ENCODE results near the gene AKAP11.

DNA sequence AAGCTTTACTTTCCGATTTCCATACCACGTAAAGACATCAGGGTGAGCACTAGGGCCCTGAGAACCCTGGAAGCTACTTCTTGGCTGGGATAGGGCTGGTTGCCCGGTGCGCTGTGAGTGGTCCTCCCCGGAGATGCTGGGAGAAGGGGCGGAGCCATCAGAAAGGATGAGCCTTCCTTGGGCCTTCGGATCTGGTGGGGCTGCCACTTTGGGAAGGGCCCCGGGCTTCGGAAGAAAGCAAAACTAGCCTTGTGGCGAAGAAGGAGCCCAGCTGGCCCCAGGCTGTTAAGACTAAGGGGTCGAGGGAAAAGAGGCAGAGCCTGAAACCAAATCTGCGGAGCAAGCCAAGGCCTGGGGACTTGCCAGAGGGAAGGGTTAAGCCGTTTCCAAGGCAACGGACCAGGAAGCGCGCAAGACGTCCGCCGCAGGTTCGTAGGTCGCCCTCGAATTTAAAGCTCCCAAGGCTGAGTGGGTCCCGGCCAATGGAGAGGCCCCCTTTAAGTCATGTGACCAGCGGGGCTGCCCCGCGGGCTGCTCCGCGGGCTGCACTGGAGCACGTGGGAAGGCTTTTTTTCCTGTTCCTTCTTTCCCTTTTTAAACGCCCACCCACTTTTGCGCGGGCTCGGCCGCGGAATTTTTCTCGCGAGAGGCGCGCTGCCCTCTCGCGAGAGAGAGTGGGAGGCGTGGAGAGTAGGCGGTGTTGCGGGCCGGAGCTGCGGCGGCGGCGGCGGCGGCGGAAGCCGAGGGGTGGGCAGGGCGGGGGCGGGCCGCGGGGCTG lies 426 bp upstream of the AKAP11 start:
- TF ChIP-seq CTCF (IDR thresholded peaks at IDR 0.05; ENCODE audit: poor library complexity, severe bottlenecking) (peak; percentile 9), EZH2 (IDR thresholded peaks at IDR 0.05; ENCODE audit: borderline replicate concordance, insufficient read depth, low read length, poor library complexity, severe bottlenecking) (no peak), TAF1 (IDR thresholded peaks at IDR 0.05; ENCODE audit: low read depth) (no peak), RAD21 (conservative IDR thresholded peaks at IDR 0.05) (peak; percentile 39), POLR2AphosphoS5 (IDR thresholded peaks at IDR 0.05) (peak; percentile 68), REST (IDR thresholded peaks at IDR 0.05; ENCODE audit: borderline replicate concordance) (no peak), SMC3 (conservative IDR thresholded peaks at IDR 0.05; ENCODE audit: poor library complexity) (no peak), MXI1 (conservative IDR thresholded peaks at IDR 0.05; ENCODE audit: poor library complexity, severe bottlenecking) (peak; percentile 98), EP300 (conservative IDR thresholded peaks at IDR 0.05; ENCODE audit: poor library complexity, severe bottlenecking) (peak; percentile 71)

Data from neural cell (in vitro differentiated cells).